ENCODE measurements around the gene PCED1A.

Gene PCED1A

DNA sequence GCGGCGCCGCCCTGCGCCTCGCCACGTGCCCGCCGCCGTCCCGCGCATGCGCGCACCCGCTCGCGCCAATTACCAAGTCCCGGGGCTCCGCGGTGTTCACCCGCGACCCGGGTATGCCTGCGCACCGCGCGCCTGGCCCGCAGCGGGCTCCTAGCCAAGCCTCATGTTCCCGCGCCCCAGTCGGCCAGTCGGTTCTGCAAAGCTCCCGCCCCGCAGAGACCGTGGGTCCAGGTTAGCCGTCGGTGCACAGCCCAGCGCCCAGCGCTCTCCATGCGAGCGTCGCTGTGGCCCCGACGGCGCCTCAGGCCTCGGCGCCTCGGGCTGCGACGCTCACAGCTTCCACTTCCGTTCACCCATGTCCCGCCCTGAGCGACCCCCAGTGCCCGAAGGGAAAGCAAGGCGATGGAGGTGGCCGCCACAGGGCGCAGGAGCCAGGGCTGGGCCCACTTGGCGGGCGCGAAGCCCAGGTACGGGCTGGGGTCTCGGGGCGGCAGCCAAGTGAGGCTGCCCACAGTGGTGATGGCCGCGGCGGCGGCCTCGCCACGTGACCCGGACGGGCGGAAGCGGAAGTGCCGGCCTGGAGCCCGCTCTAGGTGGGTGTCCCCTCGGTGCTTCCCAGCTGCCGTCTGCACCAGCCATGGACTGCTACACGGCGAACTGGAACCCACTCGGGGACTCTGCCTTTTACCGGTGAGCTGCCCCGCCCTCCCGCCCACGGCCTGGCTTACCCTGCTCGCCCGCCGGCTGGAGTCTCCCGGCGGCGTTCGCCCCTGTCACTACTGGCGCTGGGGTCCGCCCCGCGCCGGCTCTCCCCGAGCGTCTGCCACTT lies at the start of gene PCED1A, which contains the start of gene VPS16:
Gene PCED1A (minus strand): TSS at position 518 of the 829 bp plus-strand sequence. CDS start 743 bp downstream, outside the sequence.
Gene VPS16 (plus strand): TSS at position 608 of the 829 bp plus-strand sequence. CDS start 30 bp downstream, at position 638.
- DNase-seq (ENCODE audit: low read depth) = peak; percentile 88

DNA sequence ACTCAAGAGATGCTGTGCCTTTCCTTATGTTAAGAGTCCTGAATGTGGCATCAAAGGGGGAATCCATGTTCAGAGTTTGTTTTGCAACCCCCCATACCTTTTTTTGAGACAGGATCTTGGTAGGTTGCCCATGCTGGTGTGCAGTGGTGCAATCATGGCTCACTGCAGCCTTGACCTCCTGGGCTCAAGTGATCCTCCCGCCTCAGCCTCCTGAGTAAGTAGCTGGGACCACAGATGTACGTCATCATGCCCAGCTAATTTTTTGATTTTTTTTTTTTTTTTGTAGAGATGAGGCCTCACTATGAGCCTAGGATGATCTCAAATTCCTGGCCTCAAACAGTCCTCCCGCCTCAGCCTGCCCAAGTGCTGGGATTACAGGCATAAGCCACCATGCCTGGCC lies 49.3 kb upstream of the PCED1A start:
- DNase-seq (ENCODE audit: low read depth) = no peak

DNA sequence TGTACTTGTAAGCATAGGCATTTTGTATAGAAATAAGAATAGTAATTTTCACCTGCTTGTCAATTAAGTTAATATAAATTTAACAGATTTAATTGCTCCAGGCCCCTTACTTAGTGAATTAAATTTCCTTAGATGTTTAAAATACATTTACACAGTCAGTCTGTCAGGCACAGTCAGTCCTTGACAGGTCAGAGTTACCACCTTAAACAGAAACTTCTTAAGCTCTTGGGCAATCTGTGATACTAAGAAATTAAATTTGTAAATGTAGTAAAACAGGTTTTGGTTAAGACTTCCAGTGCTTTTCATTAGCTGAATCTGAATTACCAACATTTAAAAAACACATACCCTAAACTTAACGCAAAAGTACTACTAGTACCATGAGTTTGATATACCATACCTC lies 48.8 kb upstream of the PCED1A start:
- DNase-seq (ENCODE audit: low read depth) = no peak

DNA sequence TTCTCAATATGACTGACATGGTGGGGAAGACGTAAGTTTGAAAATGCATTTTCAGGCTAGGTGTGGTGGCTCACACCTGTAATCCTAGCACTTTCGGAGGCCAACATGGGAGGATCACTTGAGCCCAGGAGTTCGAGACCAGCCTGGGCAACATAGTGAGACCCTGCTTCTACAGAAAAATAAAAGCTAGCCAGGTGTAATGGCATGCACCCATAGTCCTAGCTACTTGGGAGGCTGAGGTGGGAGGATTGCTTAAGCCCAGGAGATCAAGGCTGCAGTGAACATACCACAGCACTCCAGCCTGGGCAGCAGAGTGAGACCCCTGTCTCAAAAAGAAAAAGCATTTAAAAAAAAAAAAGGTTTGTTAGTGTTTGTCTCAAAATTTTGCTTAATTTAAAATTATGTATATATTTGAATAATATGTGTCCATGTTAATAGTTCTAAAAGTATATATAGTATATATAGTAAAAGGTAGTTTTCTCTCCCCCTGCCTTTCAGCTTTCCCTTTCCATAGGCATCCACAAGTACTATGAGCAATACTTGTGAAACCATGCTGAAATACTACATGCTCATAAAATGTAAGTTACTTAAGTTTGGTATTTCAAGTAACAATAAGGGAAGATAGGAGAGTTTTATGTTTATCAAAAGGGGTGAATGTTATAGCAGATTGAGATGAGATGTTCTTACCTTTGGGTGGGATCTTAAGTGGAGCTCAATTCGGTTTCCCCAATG lies 47.9 kb upstream of the PCED1A start:
- DNase-seq (ENCODE audit: low read depth) = no peak

- no peak for DNase-seq (ENCODE audit: low read depth)
Measured at GRCh38 chr20:2887715-2888114, 47.3 kb upstream of the PCED1A start.

DNA sequence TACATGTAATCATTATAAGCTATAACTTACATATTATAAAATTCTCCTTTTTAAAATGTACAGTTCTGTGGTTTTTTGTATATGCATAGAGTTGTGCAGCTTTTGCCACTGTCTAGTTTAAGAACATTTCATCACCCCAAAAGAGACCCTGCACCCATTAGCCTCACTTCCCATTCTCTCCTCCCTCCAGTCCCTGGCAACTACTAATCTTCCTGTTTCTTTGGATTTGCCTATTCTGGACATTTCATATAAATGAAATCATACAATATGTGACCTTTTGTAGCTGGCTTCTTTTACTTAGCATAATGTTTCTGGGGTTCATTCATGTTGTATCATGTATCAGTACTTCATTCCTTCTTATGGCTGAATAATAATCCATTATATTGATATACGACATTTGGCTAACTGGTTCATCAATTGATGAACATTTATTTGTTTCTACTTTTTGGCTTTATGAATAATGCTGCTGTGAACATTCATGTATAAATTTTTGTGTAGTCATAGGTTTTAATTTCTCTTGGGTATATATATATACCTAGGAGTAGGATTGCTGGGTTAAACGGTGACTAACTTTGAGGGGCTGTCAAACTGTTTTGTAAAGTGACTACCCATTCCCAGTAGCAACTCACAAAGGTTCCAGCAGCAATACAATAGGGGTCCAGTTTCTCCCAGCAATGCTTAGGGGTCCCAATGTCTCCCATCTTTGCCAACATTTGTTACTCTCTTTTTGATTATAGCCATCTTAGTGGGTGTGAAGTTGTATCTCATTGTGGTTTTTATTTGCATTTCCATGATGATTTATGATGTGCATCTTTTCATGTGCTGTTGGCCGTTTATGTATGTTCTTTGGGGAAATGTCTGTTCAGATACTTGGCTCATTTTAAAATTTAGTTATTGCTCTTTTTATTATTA lies 43.5 kb upstream of the PCED1A start:
- no peak for DNase-seq (ENCODE audit: low read depth)

DNA sequence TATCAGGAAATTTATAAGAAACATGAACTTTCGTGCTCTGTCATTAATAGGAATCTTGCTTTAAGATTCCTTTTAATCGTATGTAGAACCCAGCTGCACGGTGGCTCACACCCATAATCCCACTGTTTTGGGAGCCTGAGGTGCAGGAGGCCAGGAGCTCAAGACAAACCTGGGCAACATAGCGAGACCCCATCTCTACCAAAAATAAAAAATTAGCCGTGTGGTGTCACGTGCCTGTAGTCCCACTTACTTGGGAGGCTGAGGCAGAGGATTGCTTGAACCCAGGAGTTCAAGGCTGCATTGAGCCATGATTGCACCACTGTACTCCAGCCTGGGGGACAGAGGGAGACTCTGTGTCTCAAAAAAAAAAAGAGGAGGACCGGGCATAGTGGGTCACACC lies 40.2 kb upstream of the PCED1A start:
- DNase-seq (ENCODE audit: low read depth) = no peak

GRCh38 chr20:2879146-2879545 lies 38.7 kb upstream of the PCED1A start:
- DNase-seq (ENCODE audit: low read depth) = no peak

DNA sequence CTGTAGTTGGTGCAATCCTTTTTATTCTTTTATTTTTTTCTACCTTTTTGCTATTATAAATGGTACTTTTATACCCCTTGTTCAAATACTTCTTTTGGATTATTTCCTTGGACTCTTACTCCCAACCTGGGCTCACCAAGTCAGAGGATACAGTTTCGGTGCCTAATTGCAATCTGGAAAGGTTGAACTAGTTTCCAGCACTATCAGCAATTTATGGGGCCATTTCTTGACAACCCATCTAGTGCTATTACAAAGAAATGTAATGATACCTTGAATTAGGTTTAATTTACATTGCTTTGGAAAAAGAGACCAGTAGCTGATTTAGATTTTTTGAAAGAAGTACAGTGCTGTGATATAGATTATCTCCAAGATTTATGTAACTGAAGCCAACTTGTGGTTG lies 38.1 kb upstream of the PCED1A start:
- DNase-seq (ENCODE audit: low read depth) = no peak

DNA sequence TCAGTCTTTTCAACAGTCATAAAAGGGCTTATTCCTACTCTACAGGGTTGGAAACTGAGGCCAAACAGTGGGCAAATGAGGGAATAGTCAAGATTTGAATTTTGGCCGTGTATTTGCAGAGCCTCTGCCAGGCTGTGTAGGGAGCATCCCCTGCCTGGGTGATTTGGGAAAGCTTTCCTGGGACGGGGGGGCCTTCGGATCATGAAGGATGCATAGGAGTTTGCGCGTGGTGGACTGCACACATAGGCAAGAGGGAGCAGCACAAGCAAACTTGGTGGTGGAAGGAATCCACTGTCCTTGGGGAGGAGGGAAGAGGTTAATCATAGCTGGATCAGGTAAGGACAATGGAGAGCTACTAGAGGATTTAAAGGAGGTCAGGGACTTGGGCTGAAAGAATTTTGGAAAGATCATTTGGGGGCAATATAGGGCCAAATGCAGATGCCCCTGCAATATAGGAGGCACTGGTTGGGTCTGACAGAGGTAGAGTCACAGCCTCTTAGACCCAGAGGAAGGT lies 35.3 kb upstream of the PCED1A start:
- no peak for DNase-seq (ENCODE audit: low read depth)

DNA sequence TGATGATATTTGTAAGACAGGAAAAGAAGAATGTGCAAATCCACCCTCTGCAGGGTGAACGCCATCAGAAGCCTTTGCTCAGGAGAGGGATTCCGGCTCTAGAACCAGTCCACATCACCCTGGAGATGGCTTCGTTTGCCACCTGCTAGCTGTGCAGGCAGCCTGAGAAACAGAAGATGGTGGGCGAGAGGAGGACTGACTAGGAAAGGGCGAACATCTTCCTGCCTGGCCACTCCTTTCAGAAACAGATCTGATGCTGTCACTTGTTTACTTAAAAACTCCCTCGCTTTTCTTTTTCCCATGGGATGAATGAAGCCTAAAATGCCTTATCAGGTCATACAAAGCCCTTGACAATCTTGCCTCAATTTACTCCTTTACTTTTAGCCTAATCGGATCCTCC lies 34.0 kb upstream of the PCED1A start:
- no peak for DNase-seq (ENCODE audit: low read depth)

GRCh38 chr20:2873747-2874041 lies 33.2 kb upstream of the PCED1A start:
- DNase-seq (ENCODE audit: low read depth) = peak; percentile 45

GRCh38 chr20:2873010-2873746 lies 32.7 kb upstream of the PCED1A start, which contains the start of gene PTPRA:
Gene PTPRA, plus strand, starts transcription at chr20:2873481. Its CDS starts 90,797 bp downstream, at chr20:2964278.
- DNase-seq (ENCODE audit: low read depth) = peak; percentile 88

DNA sequence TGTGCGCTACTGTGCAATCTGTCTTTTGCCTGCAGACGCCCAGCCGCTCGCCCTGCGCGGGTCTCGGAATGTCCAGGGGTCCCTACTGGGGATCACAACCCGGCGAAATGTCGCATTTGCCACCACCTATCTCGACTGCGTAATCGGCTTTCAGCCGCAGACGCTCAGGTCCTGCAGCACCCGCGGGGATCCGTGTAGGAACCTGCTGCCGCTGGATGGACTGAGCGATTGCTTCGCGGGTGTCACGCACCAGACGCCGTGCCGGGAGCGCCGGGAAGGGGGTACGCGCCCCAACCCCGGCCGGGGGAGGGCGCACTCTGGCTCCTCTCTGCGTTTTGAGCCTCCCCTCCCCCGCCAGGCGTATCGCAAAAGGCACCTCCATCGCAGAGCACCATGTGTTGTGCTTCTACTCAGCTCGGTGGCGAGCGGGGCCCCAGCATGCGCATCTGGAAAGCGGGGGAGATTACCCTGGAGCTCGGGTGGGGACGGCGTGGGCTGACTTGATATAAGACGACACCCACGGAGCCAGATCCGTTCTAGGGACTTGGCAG lies 32.1 kb upstream of the PCED1A start:
- DNase-seq (ENCODE audit: low read depth) = peak; percentile 71

DNA sequence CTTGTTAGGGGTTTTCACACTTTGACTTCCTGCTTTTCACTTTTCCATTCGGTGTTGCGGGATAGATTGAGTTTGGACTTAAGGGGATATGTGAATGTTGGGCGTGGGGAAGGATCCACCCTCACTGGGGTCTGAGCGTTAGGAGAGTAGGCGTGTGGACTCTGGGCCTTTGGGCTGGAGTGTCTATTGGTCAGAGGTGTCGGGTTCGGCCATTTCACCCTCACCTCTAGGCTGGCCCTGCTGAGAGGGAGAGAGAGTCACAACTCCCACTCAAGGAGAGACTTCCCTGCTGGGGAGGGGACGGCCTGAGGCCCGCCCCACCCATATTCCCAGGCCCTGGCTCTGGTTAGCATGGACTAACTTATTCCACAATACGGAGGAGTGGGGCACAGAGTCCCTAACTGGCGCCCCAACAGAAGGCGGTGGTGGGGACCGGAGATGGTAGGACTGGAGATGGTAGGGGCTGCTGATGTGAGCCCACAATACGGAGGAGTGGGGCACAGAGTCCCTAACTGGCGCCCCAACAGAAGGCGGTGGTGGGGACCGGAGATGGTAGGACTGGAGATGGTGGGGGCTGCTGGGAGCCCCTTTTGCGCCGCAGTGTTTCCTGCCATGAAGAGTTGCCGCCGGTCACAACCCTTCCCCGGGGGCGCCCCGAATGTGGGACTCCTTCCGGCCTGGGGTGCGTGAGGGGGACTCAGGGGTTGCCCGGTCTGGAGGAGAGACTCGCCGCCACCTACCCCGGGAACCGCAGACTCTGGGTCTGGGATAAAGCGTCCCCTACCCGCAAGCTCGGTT lies 31.4 kb upstream of the PCED1A start:
- peak; percentile 26 for DNase-seq (ENCODE audit: low read depth)

DNA sequence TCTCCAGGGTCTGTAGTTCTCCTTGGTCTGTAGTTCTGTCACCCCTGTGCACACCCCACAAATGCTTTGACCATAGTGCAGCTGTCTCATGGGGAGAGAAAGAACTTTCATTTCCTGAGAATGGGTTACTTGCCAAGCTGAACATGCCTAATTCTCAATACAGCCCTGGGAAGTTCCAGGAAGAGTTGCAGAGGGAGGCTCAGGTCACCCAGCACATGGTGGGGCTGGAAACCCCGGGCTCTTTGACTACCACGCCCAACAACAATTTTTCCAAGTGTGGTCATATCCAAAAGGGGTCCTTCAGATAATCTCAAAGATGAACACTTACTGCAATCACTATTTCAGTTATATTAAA lies 30.6 kb upstream of the PCED1A start:
- DNase-seq (ENCODE audit: low read depth) = no peak

GRCh38 chr20:2869381-2869780 lies 28.9 kb upstream of the PCED1A start:
- no peak for DNase-seq (ENCODE audit: low read depth)

- DNase-seq (ENCODE audit: low read depth) = no peak
Measured at GRCh38 chr20:2867081-2867864, 26.8 kb upstream of the PCED1A start.

DNA sequence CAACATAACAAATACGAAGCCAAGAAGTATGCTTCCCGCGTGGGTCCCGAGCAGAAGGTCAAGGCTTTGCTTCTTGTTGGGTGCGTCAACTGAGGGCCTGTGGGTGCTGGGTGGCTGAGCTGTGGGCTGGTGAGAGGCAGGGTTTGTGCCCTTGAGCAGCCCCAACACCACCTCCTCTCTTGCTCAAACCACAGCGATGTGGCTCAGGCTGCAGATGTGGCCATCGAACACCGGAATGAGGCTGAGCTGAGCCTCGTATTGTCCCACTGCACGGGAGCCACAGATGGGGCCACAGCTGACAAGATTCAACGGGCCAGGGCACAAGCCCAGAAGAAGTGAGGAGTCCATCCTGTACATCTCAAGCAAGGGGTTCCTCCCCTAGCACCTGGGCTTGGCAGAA lies 25.8 kb upstream of the PCED1A start:
- DNase-seq (ENCODE audit: low read depth) = no peak

Data from activated T-cell treated with anti-CD3 and anti-CD28 coated beads for 24 hours (primary cell).